Measurements from ENCODE around the gene NDST1.

NDST1 gene

DNA sequence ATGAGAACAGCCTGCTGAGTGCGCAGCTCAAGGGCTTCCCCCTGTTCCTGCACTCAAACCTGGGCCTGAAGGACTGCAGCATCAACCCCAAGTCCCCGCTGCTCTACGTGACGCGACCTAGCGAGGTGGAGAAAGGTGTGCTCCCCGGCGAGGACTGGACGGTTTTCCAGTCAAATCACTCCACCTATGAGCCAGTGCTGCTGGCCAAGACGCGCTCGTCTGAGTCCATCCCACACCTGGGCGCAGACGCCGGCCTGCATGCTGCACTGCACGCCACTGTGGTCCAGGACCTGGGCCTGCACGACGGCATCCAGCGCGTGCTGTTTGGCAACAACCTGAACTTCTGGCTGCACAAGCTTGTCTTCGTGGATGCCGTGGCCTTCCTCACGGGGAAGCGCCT lies 19.9 kb downstream of the NDST1 start:
- 97% methylated on average over 24 of the region's 24 CpGs for WGBS (ENCODE audit: insufficient coverage)
- H3K36me3 ChIP-seq (ENCODE audit: control insufficient read depth in 4 of 4, insufficient read depth in 4 of 4, low read length in 3 of 4): peaks cover 4 to 60% (median 12%) of the 10 kb centered on the region in 4 experiments
- CTCF ChIA-PET: interaction anchor here (6.7 kb wide), 1 partner anchor 69 kb away, joined by 59 read pairs; no protein-coding TSS in a partner anchor

DNA sequence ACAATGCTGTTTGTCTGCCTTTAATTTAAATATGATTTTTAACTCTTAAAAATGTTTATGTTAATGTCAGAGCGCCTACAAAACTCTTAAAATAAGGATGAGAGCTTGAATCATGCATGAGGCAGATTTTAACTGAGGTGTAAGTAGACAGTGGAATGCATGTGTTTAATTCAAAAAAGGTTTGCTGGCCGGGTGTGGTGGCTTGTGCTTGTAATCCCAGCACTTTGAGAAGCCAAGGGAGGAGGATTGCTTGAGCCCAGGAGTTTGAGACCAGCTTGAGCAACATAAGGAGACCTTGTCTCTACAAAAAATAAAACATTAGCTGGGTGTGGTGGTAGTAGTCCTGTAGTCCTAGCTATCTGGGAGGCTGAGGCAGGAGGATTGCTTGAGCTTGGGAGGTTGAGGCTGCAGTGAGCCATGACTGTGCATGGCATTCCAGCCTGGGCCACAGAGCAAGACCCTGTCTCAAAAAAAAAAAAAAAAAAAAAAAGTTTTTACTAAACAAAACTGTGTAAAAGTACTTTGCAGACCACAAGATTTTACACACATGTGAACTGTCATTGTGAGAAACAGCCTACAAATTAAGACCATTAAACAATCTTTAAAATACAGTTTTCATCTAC lies 21.1 kb downstream of the NDST1 start:
- H3K27me3 ChIP-seq (replicated peaks in 2 of 5; ENCODE audit: control insufficient read depth in 4 of 5, insufficient read depth in 5 of 5, low read length in 4 of 5): no peaks in the 10 kb centered on the region
- peaks cover 2 to 63% (median 19%) of the 10 kb centered on the region in 4 experiments for H3K36me3 ChIP-seq (ENCODE audit: control insufficient read depth in 4 of 4, insufficient read depth in 4 of 4, low read length in 3 of 4)
- no peaks in the 10 kb centered on the region for H3K9me3 ChIP-seq (ENCODE audit: control extremely low read depth in 1 of 5, control insufficient read depth in 4 of 5, insufficient read depth in 2 of 5, low read depth in 1 of 5, low read length in 4 of 5)
- 64% methylated on average over 2 of the region's 2 CpGs for WGBS (ENCODE audit: insufficient coverage)
- POLR2A ChIA-PET: no interaction called here
- DNase-seq: no peak
- CTCF ChIA-PET: interaction anchor here (1.1 to 1.9 kb wide), 2 partner anchors 13 to 16 kb away, joined by 3 to 6 read pairs; no protein-coding TSS in a partner anchor
- H3K4me3 ChIP-seq (ENCODE audit: control insufficient read depth in 1 of 7, extremely low read depth in 1 of 7, insufficient read depth in 4 of 7, low read depth in 2 of 7, low read length in 6 of 7): no peak overlapping the region
- H3K4me1 ChIP-seq (ENCODE audit: control extremely low read depth in 1 of 4, control insufficient read depth in 4 of 4, insufficient read depth in 4 of 4, low read length in 3 of 4): no peaks in the 10 kb centered on the region
- no peak overlapping the region for H3K27ac ChIP-seq (ENCODE audit: insufficient read depth in 1 of 2, low read depth in 1 of 2, low read length in 2 of 2, poor library complexity in 1 of 2, severe bottlenecking in 2 of 2)

More for the DNA sequence above, 19.9 kb downstream of the NDST1 start:
- POLR2A ChIA-PET: no interaction called here
- H3K27ac ChIP-seq (ENCODE audit: insufficient read depth in 1 of 2, low read depth in 1 of 2, low read length in 2 of 2, poor library complexity in 1 of 2, severe bottlenecking in 2 of 2): no peak overlapping the region
- no peaks in the 10 kb centered on the region for H3K4me1 ChIP-seq (ENCODE audit: control extremely low read depth in 1 of 4, control insufficient read depth in 4 of 4, insufficient read depth in 4 of 4, low read length in 3 of 4)
- no peaks in the 10 kb centered on the region for H3K27me3 ChIP-seq (replicated peaks in 2 of 5; ENCODE audit: control insufficient read depth in 4 of 5, insufficient read depth in 5 of 5, low read length in 4 of 5)
- no peak overlapping the region for H3K4me3 ChIP-seq (ENCODE audit: control insufficient read depth in 1 of 7, extremely low read depth in 1 of 7, insufficient read depth in 4 of 7, low read depth in 2 of 7, low read length in 6 of 7)
- H3K9me3 ChIP-seq (ENCODE audit: control extremely low read depth in 1 of 5, control insufficient read depth in 4 of 5, insufficient read depth in 2 of 5, low read depth in 1 of 5, low read length in 4 of 5): no peaks in the 10 kb centered on the region
- no peak for DNase-seq

DNA sequence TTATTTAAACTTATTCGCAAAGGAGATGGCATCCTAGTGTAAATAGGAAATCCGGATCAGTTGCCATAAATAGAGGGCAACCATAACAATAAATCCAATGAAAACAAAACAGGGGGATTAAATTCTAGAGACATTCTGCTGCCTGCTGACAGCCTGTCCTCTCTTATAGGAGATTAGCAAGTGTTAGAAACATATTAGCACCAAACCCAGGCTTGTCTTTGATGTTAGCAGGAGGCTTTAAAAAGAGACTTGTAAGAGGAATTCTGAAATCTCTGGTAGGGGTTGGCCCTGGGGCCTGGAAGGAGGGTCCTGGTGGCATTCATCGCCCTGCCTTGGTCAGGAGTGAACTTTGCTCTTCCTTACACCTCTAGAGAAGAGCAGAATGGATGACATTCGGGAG lies 21.6 kb downstream of the NDST1 start:
- peaks cover 2 to 65% (median 21%) of the 10 kb centered on the region in 4 experiments for H3K36me3 ChIP-seq (ENCODE audit: control insufficient read depth in 4 of 4, insufficient read depth in 4 of 4, low read length in 3 of 4)
- H3K27me3 ChIP-seq (replicated peaks in 2 of 5; ENCODE audit: control insufficient read depth in 4 of 5, insufficient read depth in 5 of 5, low read length in 4 of 5): no peaks in the 10 kb centered on the region
- no peaks in the 10 kb centered on the region for H3K9me3 ChIP-seq (ENCODE audit: control extremely low read depth in 1 of 5, control insufficient read depth in 4 of 5, insufficient read depth in 2 of 5, low read depth in 1 of 5, low read length in 4 of 5)
- WGBS (ENCODE audit: insufficient coverage): 44% methylated on average over 1 of the region's 4 CpGs
- no peak overlapping the region for H3K27ac ChIP-seq (ENCODE audit: insufficient read depth in 1 of 2, low read depth in 1 of 2, low read length in 2 of 2, poor library complexity in 1 of 2, severe bottlenecking in 2 of 2)
- CTCF ChIA-PET: interaction anchor here (0.9 to 1.9 kb wide), 3 partner anchors 13 to 186 kb away, joined by 3 to 6 read pairs (median 3); no protein-coding TSS in a partner anchor
- no peak for DNase-seq
- no peak overlapping the region for H3K4me3 ChIP-seq (ENCODE audit: control insufficient read depth in 1 of 7, extremely low read depth in 1 of 7, insufficient read depth in 4 of 7, low read depth in 2 of 7, low read length in 6 of 7)
- H3K4me1 ChIP-seq (ENCODE audit: control extremely low read depth in 1 of 4, control insufficient read depth in 4 of 4, insufficient read depth in 4 of 4, low read length in 3 of 4): no peaks in the 10 kb centered on the region
- POLR2A ChIA-PET: no interaction called here

DNA sequence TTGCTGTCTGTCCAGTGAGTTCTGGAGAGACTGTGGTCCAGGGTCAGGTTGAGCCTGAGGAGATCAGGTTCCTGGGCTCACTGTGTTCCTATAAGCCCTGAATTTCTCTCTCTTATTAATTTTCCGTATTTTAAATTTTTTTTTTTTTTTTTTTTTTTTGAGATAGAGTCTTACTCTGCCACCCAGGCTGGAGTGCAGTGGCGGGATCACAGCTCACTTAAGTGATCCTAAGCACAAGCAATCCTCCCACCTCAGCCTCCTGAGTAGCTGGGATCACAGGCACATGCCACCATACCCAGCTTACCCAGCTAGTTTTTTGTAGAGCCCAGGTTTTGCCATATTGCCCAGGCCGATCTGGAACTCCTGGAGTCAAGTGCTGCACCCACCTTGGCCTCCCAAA lies 22.5 kb downstream of the NDST1 start:
- H3K4me3 ChIP-seq (ENCODE audit: control insufficient read depth in 1 of 7, extremely low read depth in 1 of 7, insufficient read depth in 4 of 7, low read depth in 2 of 7, low read length in 6 of 7): no peak overlapping the region
- DNase-seq: no peak
- POLR2A ChIA-PET: interaction anchor here (0.6 kb wide), 1 partner anchor 54 kb away, joined by 4 read pairs; no protein-coding TSS in a partner anchor

DNA sequence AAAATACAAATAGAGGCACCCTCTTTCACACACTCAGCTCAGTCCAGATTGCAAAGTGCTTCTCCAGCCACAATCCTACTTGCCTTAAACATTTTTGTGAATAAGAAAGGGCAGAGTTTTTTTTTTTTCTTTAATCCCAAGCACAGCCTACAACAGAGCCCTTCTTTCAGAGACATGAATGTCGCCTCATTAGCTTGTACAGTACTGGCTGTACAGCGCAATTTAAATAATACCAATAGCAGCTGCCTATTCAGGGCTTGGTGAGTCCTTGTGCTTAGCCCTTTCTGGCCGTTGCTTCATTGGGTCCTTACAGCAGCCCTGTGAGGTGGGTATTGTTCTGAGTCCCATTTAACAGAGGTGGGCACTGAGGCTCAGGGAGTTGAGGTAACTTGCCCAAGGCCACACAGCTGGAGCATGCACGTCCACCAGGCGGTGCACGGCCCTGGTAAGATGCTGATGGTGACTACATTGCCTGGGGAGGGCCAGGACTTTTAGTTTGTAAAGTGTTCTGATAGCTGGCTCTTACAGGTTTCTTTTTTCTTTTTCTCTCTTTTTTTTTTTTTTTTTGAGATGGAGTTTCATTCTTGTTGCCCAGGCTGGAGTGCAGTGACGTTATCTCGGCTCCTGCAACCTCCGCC lies 23.1 kb downstream of the NDST1 start:
- WGBS (ENCODE audit: insufficient coverage): 100% methylated on average over 3 of the region's 9 CpGs
- ChIA-PET CTCF (interaction anchor here (1.0 to 4.2 kb wide), 6 partner anchors 11 to 75 kb away, joined by 3 to 11 read pairs (median 4); no protein-coding TSS in a partner anchor), POLR2A (interaction anchor here (0.6 kb wide), 2 partner anchors 54 to 137 kb away, joined by 3 to 4 read pairs; no protein-coding TSS in a partner anchor)
- H3K4me3 ChIP-seq (ENCODE audit: control insufficient read depth in 1 of 7, extremely low read depth in 1 of 7, insufficient read depth in 4 of 7, low read depth in 2 of 7, low read length in 6 of 7): no peak overlapping the region
- H3K27me3 ChIP-seq (replicated peaks in 2 of 5; ENCODE audit: control insufficient read depth in 4 of 5, insufficient read depth in 5 of 5, low read length in 4 of 5): no peaks in the 10 kb centered on the region
- no peak overlapping the region for H3K27ac ChIP-seq (ENCODE audit: insufficient read depth in 1 of 2, low read depth in 1 of 2, low read length in 2 of 2, poor library complexity in 1 of 2, severe bottlenecking in 2 of 2)
- no peak for DNase-seq
- H3K36me3 ChIP-seq (ENCODE audit: control insufficient read depth in 4 of 4, insufficient read depth in 4 of 4, low read length in 3 of 4): peaks cover 9 to 71% (median 34%) of the 10 kb centered on the region in 4 experiments
- H3K9me3 ChIP-seq (ENCODE audit: control extremely low read depth in 1 of 5, control insufficient read depth in 4 of 5, insufficient read depth in 2 of 5, low read depth in 1 of 5, low read length in 4 of 5): no peaks in the 10 kb centered on the region
- H3K4me1 ChIP-seq (ENCODE audit: control extremely low read depth in 1 of 4, control insufficient read depth in 4 of 4, insufficient read depth in 4 of 4, low read length in 3 of 4): no peaks in the 10 kb centered on the region

More for the DNA sequence above, 22.5 kb downstream of the NDST1 start:
- H3K4me1 ChIP-seq (ENCODE audit: control extremely low read depth in 1 of 4, control insufficient read depth in 4 of 4, insufficient read depth in 4 of 4, low read length in 3 of 4): no peaks in the 10 kb centered on the region
- WGBS (ENCODE audit: insufficient coverage): 100% methylated on average over 1 of the region's 3 CpGs
- no peak overlapping the region for H3K27ac ChIP-seq (ENCODE audit: insufficient read depth in 1 of 2, low read depth in 1 of 2, low read length in 2 of 2, poor library complexity in 1 of 2, severe bottlenecking in 2 of 2)
- CTCF ChIA-PET: interaction anchor here (0.9 to 4.2 kb wide), 7 partner anchors 11 to 185 kb away, joined by 3 to 11 read pairs (median 5); no protein-coding TSS in a partner anchor
- no peaks in the 10 kb centered on the region for H3K27me3 ChIP-seq (replicated peaks in 2 of 5; ENCODE audit: control insufficient read depth in 4 of 5, insufficient read depth in 5 of 5, low read length in 4 of 5)
- no peaks in the 10 kb centered on the region for H3K9me3 ChIP-seq (ENCODE audit: control extremely low read depth in 1 of 5, control insufficient read depth in 4 of 5, insufficient read depth in 2 of 5, low read depth in 1 of 5, low read length in 4 of 5)
- peaks cover 5 to 65% (median 28%) of the 10 kb centered on the region in 4 experiments for H3K36me3 ChIP-seq (ENCODE audit: control insufficient read depth in 4 of 4, insufficient read depth in 4 of 4, low read length in 3 of 4)

DNA sequence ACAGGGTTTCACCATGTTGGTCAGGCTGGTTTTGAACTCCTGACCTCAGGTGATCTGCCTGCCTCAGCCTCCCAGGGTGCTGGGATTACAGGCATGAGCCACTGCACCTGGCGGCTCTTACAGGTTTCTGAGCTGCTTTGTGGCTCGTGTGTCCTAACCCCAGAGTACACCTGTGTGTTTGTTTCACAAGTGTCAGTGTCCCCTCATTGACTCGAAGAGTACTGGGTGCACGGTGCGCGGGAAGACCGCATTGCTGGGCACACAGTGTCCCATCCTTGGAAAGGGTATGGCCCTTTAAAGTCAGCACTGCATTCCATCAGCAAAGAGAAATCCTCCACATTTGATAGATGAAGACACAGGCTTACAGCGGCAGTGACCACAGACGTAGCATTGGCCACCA lies 23.8 kb downstream of the NDST1 start:
- CTCF ChIA-PET: interaction anchor here (1.2 to 4.2 kb wide), 5 partner anchors 10 to 76 kb away, joined by 4 to 11 read pairs (median 5); no protein-coding TSS in a partner anchor

DNA sequence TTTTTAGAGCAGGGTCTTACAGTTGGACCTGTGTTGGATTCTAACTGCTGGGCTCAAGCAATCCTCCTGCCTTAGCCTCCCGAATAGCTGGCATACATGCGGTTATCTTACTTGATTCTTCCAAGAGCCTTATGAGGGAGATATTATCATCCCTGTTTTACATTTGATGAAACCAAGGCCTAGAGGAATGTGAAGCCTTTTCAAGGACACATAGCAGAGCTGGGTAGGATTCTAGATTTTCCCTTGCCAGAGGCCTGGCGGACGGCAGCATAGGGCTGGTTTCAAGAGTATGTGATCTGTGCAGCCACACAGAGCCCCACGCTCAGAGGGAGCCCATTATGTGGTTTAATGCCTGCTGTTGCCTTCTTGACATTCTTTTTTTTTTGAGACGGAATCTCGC lies 24.2 kb downstream of the NDST1 start:
- no peaks in the 10 kb centered on the region for H3K4me1 ChIP-seq (ENCODE audit: control extremely low read depth in 1 of 4, control insufficient read depth in 4 of 4, insufficient read depth in 4 of 4, low read length in 3 of 4)
- H3K27me3 ChIP-seq (replicated peaks in 2 of 5; ENCODE audit: control insufficient read depth in 4 of 5, insufficient read depth in 5 of 5, low read length in 4 of 5): no peaks in the 10 kb centered on the region
- peaks cover 13 to 64% (median 42%) of the 10 kb centered on the region in 4 experiments for H3K36me3 ChIP-seq (ENCODE audit: control insufficient read depth in 4 of 4, insufficient read depth in 4 of 4, low read length in 3 of 4)
- no peak overlapping the region for H3K4me3 ChIP-seq (ENCODE audit: control insufficient read depth in 1 of 7, extremely low read depth in 1 of 7, insufficient read depth in 4 of 7, low read depth in 2 of 7, low read length in 6 of 7)
- ChIA-PET CTCF (interaction anchor here (0.7 to 4.2 kb wide), 5 partner anchors 10 to 76 kb away, joined by 3 to 11 read pairs (median 4); no protein-coding TSS in a partner anchor), POLR2A (no interaction called here)
- no peak overlapping the region for H3K27ac ChIP-seq (ENCODE audit: insufficient read depth in 1 of 2, low read depth in 1 of 2, low read length in 2 of 2, poor library complexity in 1 of 2, severe bottlenecking in 2 of 2)
- H3K9me3 ChIP-seq (ENCODE audit: control extremely low read depth in 1 of 5, control insufficient read depth in 4 of 5, insufficient read depth in 2 of 5, low read depth in 1 of 5, low read length in 4 of 5): peaks cover 0 to 2% (median 0%) of the 10 kb centered on the region in 5 experiments
- DNase-seq: no peak
- WGBS (ENCODE audit: insufficient coverage): 96% methylated on average over 6 of the region's 7 CpGs

More for the DNA sequence above, 23.8 kb downstream of the NDST1 start:
- H3K36me3 ChIP-seq (ENCODE audit: control insufficient read depth in 4 of 4, insufficient read depth in 4 of 4, low read length in 3 of 4): peaks cover 12 to 66% (median 39%) of the 10 kb centered on the region in 4 experiments
- no peak for DNase-seq
- WGBS (ENCODE audit: insufficient coverage): 97% methylated on average over 8 of the region's 9 CpGs
- POLR2A ChIA-PET: no interaction called here
- H3K4me3 ChIP-seq (ENCODE audit: control insufficient read depth in 1 of 7, extremely low read depth in 1 of 7, insufficient read depth in 4 of 7, low read depth in 2 of 7, low read length in 6 of 7): no peak overlapping the region
- H3K9me3 ChIP-seq (ENCODE audit: control extremely low read depth in 1 of 5, control insufficient read depth in 4 of 5, insufficient read depth in 2 of 5, low read depth in 1 of 5, low read length in 4 of 5): peaks cover 0 to under 1% (median 0%) of the 10 kb centered on the region in 5 experiments
- no peaks in the 10 kb centered on the region for H3K27me3 ChIP-seq (replicated peaks in 2 of 5; ENCODE audit: control insufficient read depth in 4 of 5, insufficient read depth in 5 of 5, low read length in 4 of 5)
- H3K27ac ChIP-seq (ENCODE audit: insufficient read depth in 1 of 2, low read depth in 1 of 2, low read length in 2 of 2, poor library complexity in 1 of 2, severe bottlenecking in 2 of 2): no peak overlapping the region
- no peaks in the 10 kb centered on the region for H3K4me1 ChIP-seq (ENCODE audit: control extremely low read depth in 1 of 4, control insufficient read depth in 4 of 4, insufficient read depth in 4 of 4, low read length in 3 of 4)

All from common myeloid progenitor, CD34-positive (primary cell).